OCI-LY7 (cell line): ENCODE results near the gene HDAC4. TPM values are rescaled to one million over a fixed set of nuclear protein-coding genes. Genes with fewer than 3 reads are reported as not detected.

Experiments
- BruUV-seq: library from RNA; stranded (reverse); fragments of 400-500 nt; replicated peaks from 2 replicates; lab custom pipeline; 2021; lab: Mats Ljungman, UMichigan
- CTCF ChIA-PET: fragments of 300-600 bp; sonication (Branson Sonifier 250); formaldehyde crosslinking; loops from one replicate; lab custom pipeline; 2022; ENCODE audit warnings: antibody characterized with exemption; ENCODE audit not compliant: unreplicated experiment; lab: Charles Lee
- POLR2A ChIA-PET: fragments of 300-600 bp; sonication (Branson Sonifier 250); formaldehyde crosslinking; loops from one replicate; lab custom pipeline; 2022; ENCODE audit warnings: antibody characterized with exemption; lab: Charles Lee
- DNase-seq: peaks from one replicate; pipeline ENCODE4 v3.0.0-alpha.2; 2015; ENCODE audit warnings: low spot score
- H2AFZ ChIP-seq: fragments of 200-600 bp; sonication (generic), shearing (Covaris generic); 2 replicates; pipeline ENCODE4 v1.6.1; 2014; ENCODE audit warnings: mild to moderate bottlenecking, antibody characterized with exemption, low read length, moderate library complexity
- H3K27ac ChIP-seq: fragments of 200-600 bp; sonication (generic); 2 replicates; pipeline ENCODE4 v1.5.1; 2014; ENCODE audit warnings: mixed run types, low read depth, mild to moderate bottlenecking, moderate library complexity, low read length, inconsistent platforms; ENCODE audit not compliant: poor library complexity, severe bottlenecking
- H3K36me3 ChIP-seq: fragments of 200-600 bp; sonication (generic); 2 replicates; pipeline ENCODE4 v1.6.1; 2014; ENCODE audit warnings: mild to moderate bottlenecking, antibody characterized with exemption, low read length, moderate library complexity, mixed read lengths; ENCODE audit not compliant: insufficient read depth
- H3K4me1 ChIP-seq: fragments of 200-600 bp; sonication (generic); 2 replicates; pipeline ENCODE4 v1.5.1; 2014; ENCODE audit warnings: mild to moderate bottlenecking, low read length; ENCODE audit not compliant: insufficient read depth, poor library complexity, severe bottlenecking
- H3K4me2 ChIP-seq: fragments of 200-600 bp; sonication (generic); 2 replicates; pipeline ENCODE4 v1.6.1; 2014; ENCODE audit warnings: mild to moderate bottlenecking, low read length
- H3K4me3 ChIP-seq: fragments of 200-600 bp; sonication (generic); 2 replicates; pipeline ENCODE4 v1.5.1; 2014; ENCODE audit warnings: mild to moderate bottlenecking, low read depth, low read length; ENCODE audit not compliant: poor library complexity, severe bottlenecking
- H3K79me2 ChIP-seq: fragments of 200-600 bp; sonication (generic); 2 replicates; pipeline ENCODE4 v1.6.1; 2016; ENCODE audit warnings: low read depth, mild to moderate bottlenecking, low read length, moderate library complexity, mixed read lengths; ENCODE audit not compliant: insufficient read depth
- H3K9me2 ChIP-seq: fragments of 200-600 bp; sonication (generic); 2 replicates; pipeline ENCODE4 v1.6.1; 2016; ENCODE audit warnings: mild to moderate bottlenecking, low read length, mixed read lengths; ENCODE audit not compliant: insufficient read depth
- H3K9me3 ChIP-seq: fragments of 200-600 bp; sonication (generic); 2 replicates; pipeline ENCODE4 v1.6.1; 2014; ENCODE audit warnings: mild to moderate bottlenecking, mixed run types, low read length, mixed read lengths
- H4K20me1 ChIP-seq: fragments of 200-600 bp; sonication (generic); 2 replicates; pipeline ENCODE4 v1.6.1; 2014; ENCODE audit warnings: mild to moderate bottlenecking, antibody characterized with exemption, low read length, moderate library complexity, mixed read lengths; ENCODE audit not compliant: insufficient read depth
- CTCF ChIP-seq: fragments of 200-600 bp; sonication (generic); conservative IDR thresholded peaks from 2 replicates; pipeline ENCODE4 v1.5.1; 2014; ENCODE audit warnings: mild to moderate bottlenecking, antibody characterized with exemption, low read length, moderate library complexity, mixed read lengths
- EZH2phosphoT487 ChIP-seq: fragments of 200-600 bp; sonication (generic); IDR thresholded peaks from 2 replicates; pipeline ENCODE4 v1.6.1; 2018; ENCODE audit warnings: low read depth, borderline replicate concordance, mild to moderate bottlenecking, mixed run types, antibody characterized with exemption, low read length, moderate library complexity, mixed read lengths
- intact Hi-C: fragments of 100-400 bp; cut with micrococcal nuclease; formaldehyde crosslinking; loops from one replicate; pipeline ENCODE4 v1.10.0; 2022; ENCODE audit not compliant: unreplicated experiment
- total RNA-seq, 2 experiments: library from RNA; depleted of rRNA in 1 of 2; stranded (reverse); fragments of >200 nt in 1 of 2; shearing (Covaris generic) in 1 of 2; gene quantifications; 2 replicates each; pipeline ENCODE4 v1.2.3, GENCODE V29; 2014 to 2022

HDAC4 gene
- total RNA-seq, 2 experiments from 2014 or later, result 10.2 to 20.6 TPM

GRCh38 chr2:239359196-239359912 lies 41.5 kb downstream of the HDAC4 start:
- no peak overlapping the region for H3K4me2 ChIP-seq
- H3K36me3 ChIP-seq, result no peaks in the 10 kb centered on the region
- no peaks in the 10 kb centered on the region for H3K4me1 ChIP-seq
- H4K20me1 ChIP-seq, result no peaks in the 10 kb centered on the region; the same call in 1 of the 2 replicates
- no TSS peak for BruUV-seq
- H3K4me3 ChIP-seq, result no peak overlapping the region
- no peak overlapping the region for H3K27ac ChIP-seq
- no peaks in the 10 kb centered on the region for H3K9me2 ChIP-seq
- H3K79me2 ChIP-seq, result no peaks in the 10 kb centered on the region
- H2AFZ ChIP-seq, result no peak overlapping the region
- peaks cover 8% of the 10 kb centered on the region; the same call in 1 of the 2 replicates for H3K9me3 ChIP-seq
- ChIA-PET POLR2A (no interaction called here), CTCF (no interaction called here)
- no peak for TF ChIP-seq CTCF
- TF ChIP-seq EZH2phosphoT487, result no peak
- DNase-seq, result no peak
- intact Hi-C loops, result no loop called here

GRCh38 chr2:239358062-239358754 lies 42.6 kb downstream of the HDAC4 start:
- CTCF ChIA-PET, result no interaction called here

More at GRCh38 chr2:239358062-239358754, 42.6 kb downstream of the HDAC4 start:
- Histone ChIP-seq H3K9me3 (peaks cover 8% of the 10 kb centered on the region; the same call in 1 of the 2 replicates), H3K4me2 (no peak overlapping the region), H3K4me1 (no peaks in the 10 kb centered on the region), H4K20me1 (no peaks in the 10 kb centered on the region; the same call in 1 of the 2 replicates), H3K79me2 (no peaks in the 10 kb centered on the region), H3K9me2 (no peaks in the 10 kb centered on the region), H3K4me3 (no peak overlapping the region), H3K27ac (no peak overlapping the region), H3K36me3 (no peaks in the 10 kb centered on the region), H2AFZ (no peak overlapping the region)
- intact Hi-C loops, result no loop called here
- DNase-seq, result no peak
- no TSS peak for BruUV-seq
- POLR2A ChIA-PET, result interaction anchor here (0.7 kb wide), 1 partner anchor 9 kb away, joined by 3 read pairs; no protein-coding TSS in a partner anchor
- no peak for TF ChIP-seq CTCF
- TF ChIP-seq EZH2phosphoT487, result no peak
